RWPE2 (cell line): ENCODE data around the gene EEF1AKMT1.

ENCODE experiments used
- ATAC-seq: fragments of 200-7000 bp; cut with Tn5 transposase; 3 replicates; pipeline ENCODE4 v1.9.1; 2021; ENCODE audit warnings: low read depth
- DNase-seq: peaks from one replicate; pipeline ENCODE4 v3.0.0-alpha.2; 2020; ENCODE audit warnings: low spot score
- H3K27ac ChIP-seq: fragments of 450-650 bp; 2 replicates; pipeline ENCODE4 v1.5.1; 2017; ENCODE audit warnings: mild to moderate bottlenecking; ENCODE audit not compliant: poor library complexity, severe bottlenecking
- H3K27me3 ChIP-seq: fragments of 250-450 bp; sonication (Bioruptor Pico); 2 replicates; pipeline ENCODE4 v1.5.1; 2021; ENCODE audit warnings: mild to moderate bottlenecking, moderate library complexity; ENCODE audit not compliant: insufficient read depth, poor library complexity, severe bottlenecking
- H3K36me3 ChIP-seq: fragments of 250-450 bp; sonication (Bioruptor Pico); 2 replicates; pipeline ENCODE4 v1.5.1; 2020; ENCODE audit warnings: low read depth, mild to moderate bottlenecking, moderate library complexity
- H3K4me1 ChIP-seq: fragments of 250-450 bp; sonication (Bioruptor Pico); 2 replicates; pipeline ENCODE4 v1.5.1; 2021; ENCODE audit warnings: mild to moderate bottlenecking, moderate library complexity; ENCODE audit not compliant: insufficient read depth, poor library complexity, severe bottlenecking
- H3K4me3 ChIP-seq: fragments of 250-450 bp; sonication (Bioruptor Pico); 2 replicates; pipeline ENCODE4 v1.5.1; 2021; ENCODE audit warnings: mild to moderate bottlenecking, moderate library complexity; ENCODE audit not compliant: severe bottlenecking
- H3K9me3 ChIP-seq: fragments of 250-450 bp; sonication (Bioruptor Pico); 2 replicates; pipeline ENCODE4 v1.5.1; 2021; ENCODE audit warnings: mild to moderate bottlenecking, moderate library complexity; ENCODE audit not compliant: severe bottlenecking
- CTCF ChIP-seq: fragments of 450-650 bp; IDR thresholded peaks from one replicate; pipeline ENCODE4 v1.5.1; 2017; ENCODE audit warnings: mild to moderate bottlenecking, moderate library complexity; ENCODE audit not compliant: poor library complexity, severe bottlenecking

EEF1AKMT1 gene

DNA sequence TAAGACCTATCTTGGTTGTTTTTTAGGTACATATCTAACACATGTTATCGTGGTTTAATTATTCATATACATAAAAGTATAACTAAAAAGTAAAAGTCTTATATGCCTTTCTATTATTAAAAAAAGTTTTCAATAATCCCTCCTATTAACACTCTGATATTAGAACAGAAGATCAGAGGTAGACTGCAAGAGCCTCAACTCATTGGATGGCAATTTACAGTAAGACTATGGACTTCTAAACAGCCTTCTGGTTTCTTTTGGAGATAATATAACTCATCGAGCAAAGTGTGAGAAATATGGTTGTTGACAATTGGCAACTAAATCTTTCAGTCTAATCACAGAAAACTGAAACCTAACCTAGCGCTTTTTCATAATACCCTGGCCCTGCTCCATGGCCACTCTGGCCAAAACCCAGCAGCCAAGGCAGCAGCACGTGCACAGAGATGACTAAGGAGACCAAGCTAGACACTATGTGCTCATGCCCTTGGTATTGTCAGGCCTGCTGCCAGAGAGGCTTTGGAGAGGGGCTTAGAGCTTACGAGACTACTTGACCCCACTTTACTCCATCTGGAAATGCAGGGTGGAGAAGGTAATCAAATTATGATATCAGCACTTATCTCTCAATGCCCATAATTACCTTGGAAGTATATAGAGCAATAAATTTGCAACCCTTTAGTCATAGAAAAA is 40.6 kb upstream of the EEF1AKMT1 start:
- Histone ChIP-seq H3K27me3 (no peaks in the 10 kb centered on the region), H3K9me3 (no peaks in the 10 kb centered on the region), H3K36me3 (peaks cover 9% of the 10 kb centered on the region), H3K27ac (peak overlapping the region; percentile 79), H3K4me1 (peaks cover 25% of the 10 kb centered on the region), H3K4me3 (no peak overlapping the region)
- peak; percentile 70 for DNase-seq
- ATAC-seq: peak; percentile 83
- no peak for TF ChIP-seq CTCF

DNA sequence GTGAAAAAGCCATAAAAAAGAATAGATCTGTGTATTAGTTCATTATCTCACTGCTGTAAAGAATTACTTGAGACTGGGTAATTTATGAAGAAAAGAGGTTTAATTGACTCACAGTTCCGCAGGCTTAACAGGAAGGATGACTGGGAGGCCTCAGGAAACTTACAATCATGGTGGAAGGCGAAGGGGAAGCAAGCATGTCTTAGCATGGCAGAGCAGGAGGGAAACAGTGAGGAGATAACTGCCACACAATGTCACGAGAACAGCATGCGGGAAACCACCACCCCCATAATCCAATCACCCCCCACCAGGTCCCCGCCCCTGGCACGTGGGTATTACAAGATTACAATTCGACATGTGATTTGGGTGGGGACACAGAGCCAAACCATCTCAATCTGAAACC is 39.1 kb upstream of the EEF1AKMT1 start:
- H3K9me3 ChIP-seq: no peaks in the 10 kb centered on the region
- no peak overlapping the region for H3K4me3 ChIP-seq
- peak overlapping the region; percentile 79 for H3K27ac ChIP-seq
- no peak for TF ChIP-seq CTCF
- peaks cover 17% of the 10 kb centered on the region for H3K36me3 ChIP-seq
- peaks cover 25% of the 10 kb centered on the region for H3K4me1 ChIP-seq
- DNase-seq: no peak
- ATAC-seq: no peak
- no peaks in the 10 kb centered on the region for H3K27me3 ChIP-seq

DNA sequence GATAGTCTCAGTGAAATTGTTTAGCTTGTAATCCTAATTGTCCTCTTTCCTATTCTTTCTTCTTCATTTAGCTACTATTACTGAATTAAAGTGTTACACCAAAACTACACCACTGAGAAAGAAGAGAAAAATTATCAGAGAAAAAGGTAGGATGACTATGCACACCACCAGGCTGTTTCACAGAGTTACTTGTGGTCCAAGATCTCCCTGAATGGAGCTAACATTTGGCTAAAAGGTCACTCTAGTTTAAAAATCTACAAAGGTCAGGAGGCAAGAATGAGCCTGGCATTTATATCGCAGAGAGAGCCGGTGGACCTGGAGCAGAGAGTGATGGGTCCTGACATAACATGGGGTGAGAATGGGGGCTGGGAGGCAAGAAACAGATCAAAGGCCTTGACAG is 37.0 kb upstream of the EEF1AKMT1 start:
- Histone ChIP-seq H3K4me1 (peaks cover 24% of the 10 kb centered on the region), H3K27me3 (no peaks in the 10 kb centered on the region), H3K27ac (no peak overlapping the region), H3K9me3 (no peaks in the 10 kb centered on the region), H3K4me3 (no peak overlapping the region), H3K36me3 (peaks cover 30% of the 10 kb centered on the region)
- TF ChIP-seq CTCF: no peak
- ATAC-seq (no peak), DNase-seq (no peak)

DNA sequence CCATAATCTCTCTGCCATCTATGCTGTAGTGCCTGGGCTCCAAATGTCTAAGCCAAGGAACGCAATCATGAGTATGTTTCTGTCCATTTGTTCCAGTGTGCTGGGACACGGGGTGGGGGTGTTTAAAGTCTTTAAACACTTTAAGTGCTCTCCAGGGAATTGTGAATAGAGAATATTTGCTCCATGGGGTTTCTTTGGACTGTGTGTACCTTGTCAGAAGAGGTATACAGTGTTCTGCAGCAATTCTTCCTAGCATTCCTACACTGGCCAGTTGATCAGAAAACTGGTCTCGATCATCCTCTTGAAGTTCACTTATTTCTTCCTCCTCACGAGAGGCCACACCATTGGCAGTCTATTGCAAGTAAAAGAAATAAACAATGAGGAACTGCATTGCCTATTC is 35.1 kb upstream of the EEF1AKMT1 start:
- TF ChIP-seq CTCF: no peak
- ATAC-seq (no peak), DNase-seq (no peak)
- Histone ChIP-seq H3K27ac (no peak overlapping the region), H3K9me3 (no peaks in the 10 kb centered on the region), H3K36me3 (peaks cover 30% of the 10 kb centered on the region), H3K27me3 (no peaks in the 10 kb centered on the region), H3K4me1 (peaks cover 6% of the 10 kb centered on the region), H3K4me3 (no peak overlapping the region)

DNA sequence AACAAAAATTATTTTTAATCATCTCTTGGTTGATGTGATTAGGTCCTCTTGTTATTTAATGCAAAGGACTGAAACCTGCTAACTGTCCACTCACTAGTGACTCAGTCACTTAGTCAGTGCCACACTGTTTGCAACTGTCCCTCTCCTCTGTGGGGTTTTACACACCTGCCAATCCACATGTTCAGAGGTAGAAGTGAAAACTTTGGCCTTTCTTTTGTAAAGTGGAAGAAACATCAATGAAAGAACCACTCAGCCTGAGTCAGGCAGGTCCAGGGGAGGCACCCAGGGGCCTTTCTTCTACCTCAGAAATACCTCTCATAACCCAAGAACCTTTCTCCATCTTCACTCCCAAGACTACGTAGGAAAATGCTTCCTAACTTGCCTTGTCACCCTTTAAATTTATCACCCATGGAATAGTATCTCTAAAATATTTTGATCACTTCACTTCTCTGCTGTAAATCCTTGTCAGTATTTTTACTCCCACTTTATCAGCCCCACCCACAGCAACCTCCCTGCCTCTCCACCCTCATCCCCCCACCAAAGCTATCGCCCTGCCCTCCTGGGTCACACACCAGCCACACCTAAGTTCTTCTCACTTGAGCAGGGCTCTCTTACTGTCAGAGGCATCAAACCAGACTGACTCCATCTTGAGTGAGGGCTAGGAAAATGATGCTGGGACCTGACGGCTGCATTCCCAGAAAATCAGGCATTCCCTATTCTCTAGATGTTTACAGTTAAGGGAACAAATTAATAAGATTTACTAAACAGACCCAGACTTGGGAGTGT is 29.6 kb upstream of the EEF1AKMT1 start:
- Histone ChIP-seq H3K27ac (no peak overlapping the region), H3K9me3 (no peaks in the 10 kb centered on the region), H3K4me1 (no peaks in the 10 kb centered on the region), H3K27me3 (no peaks in the 10 kb centered on the region), H3K36me3 (peaks cover 38% of the 10 kb centered on the region), H3K4me3 (no peak overlapping the region)
- no peak for DNase-seq
- no peak for ATAC-seq
- TF ChIP-seq CTCF: no peak
